CD8-positive, alpha-beta memory T cell (primary cell): ENCODE measurements around the gene CLK2. TPM values are rescaled to one million over a fixed set of nuclear protein-coding genes. Genes with fewer than 3 reads are reported as not detected.
"Not testable (repeated sequence)": the region's sequence is repeated elsewhere in the genome, so short reads cannot be mapped to it uniquely, and the experiment has no call there.

Experiments
- CTCF ChIA-PET: fragments of 350-600 bp; sonication (Branson Sonifier 250); formaldehyde crosslinking; loops from one replicate; lab custom pipeline; 2021; ENCODE audit warnings: antibody characterized with exemption; lab: Charles Lee
- POLR2A ChIA-PET: fragments of 350-600 bp; sonication (Branson Sonifier 250); formaldehyde crosslinking; loops from one replicate; lab custom pipeline; 2021; ENCODE audit warnings: antibody characterized with exemption; lab: Charles Lee
- DNase-seq, 5 donors: peaks; one replicate each; pipeline versions ENCODE4 v3.0.0 to v3.0.0-alpha.2; 2020 to 2022; ENCODE audit warnings: mixed read lengths in 1 of 5
- H3K27ac ChIP-seq: one replicate; pipeline ENCODE4 v1.7.0; 2013; ENCODE audit warnings: low read depth, mild to moderate bottlenecking, low read length, moderate library complexity
- H3K27me3 ChIP-seq: 2 replicates; pipeline ENCODE4 v1.7.0; 2013; ENCODE audit warnings: low read length, mild to moderate bottlenecking; ENCODE audit not compliant: insufficient read depth, poor library complexity, severe bottlenecking
- H3K36me3 ChIP-seq: 2 replicates; pipeline ENCODE4 v1.7.0; 2013; ENCODE audit warnings: mild to moderate bottlenecking, low read length, moderate library complexity; ENCODE audit not compliant: insufficient read depth
- H3K4me1 ChIP-seq: 2 replicates; pipeline ENCODE4 v1.7.0; 2013; ENCODE audit warnings: mild to moderate bottlenecking, low read length, moderate library complexity; ENCODE audit not compliant: insufficient read depth
- H3K4me3 ChIP-seq: 2 replicates; pipeline ENCODE4 v1.7.0; 2013; ENCODE audit warnings: mild to moderate bottlenecking, low read length
- H3K9me3 ChIP-seq: 2 replicates; pipeline ENCODE4 v1.7.0; 2013; ENCODE audit warnings: mild to moderate bottlenecking, low read length
- H3K27ac Mint-ChIP-seq, 8 donors: one replicate each; pipeline ENCODE4 v1.8.0; 2020 to 2021; ENCODE audit warnings: mixed read lengths in 8 of 8, mild to moderate bottlenecking in 6 of 8, inconsistent platforms in 3 of 8, moderate library complexity in 3 of 8
- H3K27me3 Mint-ChIP-seq, 2 donors: one replicate each; pipeline ENCODE4 v1.8.0; 2020 to 2021; ENCODE audit warnings: mixed read lengths in 2 of 2, mild to moderate bottlenecking in 1 of 2, moderate library complexity in 1 of 2
- H3K36me3 Mint-ChIP-seq, 3 donors: one replicate each; pipeline ENCODE4 v1.8.0; 2020 to 2021; ENCODE audit warnings: mixed read lengths in 3 of 3, inconsistent platforms in 1 of 3, mild to moderate bottlenecking in 1 of 3
- H3K4me1 Mint-ChIP-seq, 3 donors: one replicate each; pipeline ENCODE4 v1.8.0; 2020 to 2021; ENCODE audit warnings: mixed read lengths in 3 of 3, inconsistent platforms in 1 of 3, mild to moderate bottlenecking in 1 of 3
- H3K4me3 Mint-ChIP-seq, 7 donors: one replicate each; pipeline ENCODE4 v1.8.0; 2020 to 2021; ENCODE audit warnings: mixed read lengths in 7 of 7, mild to moderate bottlenecking in 6 of 7, moderate library complexity in 4 of 7, inconsistent platforms in 2 of 7
- H3K9me3 Mint-ChIP-seq, 5 donors: one replicate each; pipeline ENCODE4 v1.8.0; 2020 to 2022; ENCODE audit warnings: mixed read lengths in 5 of 5, mild to moderate bottlenecking in 3 of 5, moderate library complexity in 2 of 5, inconsistent platforms in 1 of 5
- polyA plus RNA-seq: library from polyadenylated mRNA; unstranded; fragments of 300-500 nt; fragmentation: Illumina TruSeq; gene quantifications from one replicate; pipeline ENCODE4 v1.2.3, GENCODE V29; 2021
- total RNA-seq, 2 experiments: library from RNA; stranded (reverse); gene quantifications; one replicate each; pipeline ENCODE4 v1.2.3, GENCODE V29; 2021

The CLK2 gene
- total and polyA plus RNA-seq, 3 experiments from 2014 or later, result 20.2 to 79.8 (median 78.3) TPM

GRCh38 chr1:155235375-155235774 is 37.9 kb downstream of the CLK2 start:
- Mint-ChIP-seq H3K4me1 (peaks cover 13 to 16% (median 16%) of the 10 kb centered on the region in 3 donors), H3K4me3 (peak overlapping the region in 2 of 7 donors; percentile 32), H3K27ac (peak overlapping the region in 5 of 8 donors; percentile 31 to 83 (median 58)), H3K36me3 (peaks cover 5 to 39% (median 5%) of the 10 kb centered on the region in 3 donors)
- H3K4me3 ChIP-seq, H3K36me3 ChIP-seq, H3K27me3 Mint-ChIP-seq, DNase-seq, H3K4me1 ChIP-seq, CTCF ChIA-PET, H3K27me3 ChIP-seq, H3K9me3 ChIP-seq, POLR2A ChIA-PET, H3K9me3 Mint-ChIP-seq, H3K27ac ChIP-seq: not testable (repeated sequence)

- H3K27ac ChIP-seq, H3K9me3 Mint-ChIP-seq, H3K27me3 Mint-ChIP-seq, POLR2A ChIA-PET, H3K27ac Mint-ChIP-seq, H3K27me3 ChIP-seq, H3K4me1 Mint-ChIP-seq, H3K36me3 ChIP-seq, H3K4me3 Mint-ChIP-seq, DNase-seq, H3K4me3 ChIP-seq, H3K4me1 ChIP-seq, CTCF ChIA-PET, H3K9me3 ChIP-seq: not testable (repeated sequence)
- H3K36me3 Mint-ChIP-seq, result peaks cover 5 to 29% (median 5%) of the 10 kb centered on the region in 3 donors
These were observed 39.8 kb downstream of the CLK2 start for GRCh38 chr1:155233502-155233901.

- Mint-ChIP-seq H3K27ac (peak overlapping the region in 4 of 8 donors; percentile 29 to 89 (median 70)), H3K36me3 (peaks cover 5 to 20% (median 5%) of the 10 kb centered on the region in 3 donors), H3K4me1 (peaks cover 14 to 17% (median 15%) of the 10 kb centered on the region in 3 donors)
- H3K36me3 ChIP-seq, H3K4me3 ChIP-seq, H3K4me1 ChIP-seq, H3K9me3 Mint-ChIP-seq, CTCF ChIA-PET, H3K4me3 Mint-ChIP-seq, H3K27me3 ChIP-seq, DNase-seq, H3K27me3 Mint-ChIP-seq, H3K27ac ChIP-seq, POLR2A ChIA-PET, H3K9me3 ChIP-seq: not testable (repeated sequence)
These were observed 41.0 kb downstream of the CLK2 start for GRCh38 chr1:155232001-155232978.

GRCh38 chr1:155231302-155231701 is 42.0 kb downstream of the CLK2 start:
- Mint-ChIP-seq H3K27ac (peak overlapping the region; percentile 17 to 83 (median 34)), H3K4me1 (peaks cover 24 to 27% (median 25%) of the 10 kb centered on the region in 3 donors), H3K36me3 (peaks cover 0 to 12% (median 5%) of the 10 kb centered on the region in 3 donors)
- CTCF ChIA-PET, H3K36me3 ChIP-seq, POLR2A ChIA-PET, DNase-seq, H3K9me3 ChIP-seq, H3K4me3 Mint-ChIP-seq, H3K27ac ChIP-seq, H3K9me3 Mint-ChIP-seq, H3K27me3 ChIP-seq, H3K4me3 ChIP-seq, H3K27me3 Mint-ChIP-seq: not testable (repeated sequence)
- H3K4me1 ChIP-seq, result peaks cover 12% of the 10 kb centered on the region

GRCh38 chr1:155228096-155228427 is 45.2 kb downstream of the CLK2 start:
- H3K4me1 ChIP-seq, result peaks cover 17% of the 10 kb centered on the region
- ChIA-PET POLR2A (interaction anchor here (0.9 to 2.5 kb wide), 3 partner anchors 13 to 33 kb away, joined by 3 to 9 read pairs (median 3); partner anchors contain the start of gene THBS3), CTCF (interaction anchor here (1.3 to 5.1 kb wide), 6 partner anchors 16 to 143 kb away, joined by 3 to 32 read pairs (median 10); partner anchors contain the start of gene THBS3)
- Mint-ChIP-seq H3K27ac (peak overlapping the region; percentile 82 to 96 (median 94)), H3K36me3 (peaks cover 0 to 2% (median 0%) of the 10 kb centered on the region in 3 donors), H3K27me3 (peaks cover 0 to 2% of the 10 kb centered on the region in 2 donors), H3K9me3 (no peaks in the 10 kb centered on the region), H3K4me1 (peaks cover 23 to 24% (median 24%) of the 10 kb centered on the region in 3 donors), H3K4me3 (peak overlapping the region; percentile 70 to 96 (median 87))
- H3K36me3 ChIP-seq, result no peaks in the 10 kb centered on the region
- H3K27me3 ChIP-seq, result no peaks in the 10 kb centered on the region
- no peak for DNase-seq
- no peaks in the 10 kb centered on the region for H3K9me3 ChIP-seq
- H3K4me3 ChIP-seq, result peak overlapping the region; percentile 93
- peak overlapping the region; percentile 89 for H3K27ac ChIP-seq

GRCh38 chr1:155227261-155228095 is 45.8 kb downstream of the CLK2 start:
- Histone ChIP-seq H3K36me3 (no peaks in the 10 kb centered on the region), H3K9me3 (no peaks in the 10 kb centered on the region), H3K27me3 (no peaks in the 10 kb centered on the region), H3K4me3 (peak overlapping the region; percentile 93), H3K27ac (peak overlapping the region; percentile 89), H3K4me1 (peaks cover 17% of the 10 kb centered on the region)
- Mint-ChIP-seq H3K36me3 (peaks cover 0 to 2% (median 0%) of the 10 kb centered on the region in 3 donors), H3K4me3 (peak overlapping the region; percentile 70 to 96 (median 87)), H3K9me3 (no peaks in the 10 kb centered on the region), H3K4me1 (peaks cover 23 to 24% (median 24%) of the 10 kb centered on the region in 3 donors), H3K27ac (peak overlapping the region; percentile 82 to 96 (median 94)), H3K27me3 (peaks cover 0 to 2% of the 10 kb centered on the region in 2 donors)
- ChIA-PET POLR2A (interaction anchor here (0.6 to 2.5 kb wide), 6 partner anchors 14 to 393 kb away, joined by 3 to 9 read pairs (median 3); partner anchors contain the start of genes MTX1 and THBS3), CTCF (interaction anchor here (0.8 to 5.3 kb wide), 18 partner anchors 9 to 143 kb away, joined by 3 to 67 read pairs (median 4); partner anchors contain the start of genes KRTCAP2, MTX1 and THBS3)
- DNase-seq, result peak; percentile 97 to 99 (median 98)

- H3K36me3 ChIP-seq, result no peaks in the 10 kb centered on the region
- ChIA-PET POLR2A (interaction anchor here (1.1 to 2.5 kb wide), 2 partner anchors 15 to 20 kb away, joined by 8 to 9 read pairs; a partner anchor contains a TSS), CTCF (interaction anchor here (0.8 to 5.3 kb wide), 17 partner anchors 9 to 138 kb away, joined by 3 to 67 read pairs (median 4); partner anchors contain the start of genes KRTCAP2, MTX1 and THBS3)
- peaks cover 0 to 2% of the 10 kb centered on the region in 2 donors for H3K27me3 Mint-ChIP-seq
- peak in 2 of 5 donors; percentile 15 to 53 for DNase-seq
- peak overlapping the region; percentile 89 for H3K27ac ChIP-seq
- peak overlapping the region; percentile 70 to 96 (median 87) for H3K4me3 Mint-ChIP-seq
- H3K4me1 ChIP-seq, result peaks cover 17% of the 10 kb centered on the region
- no peaks in the 10 kb centered on the region for H3K9me3 ChIP-seq
- peaks cover 0 to 2% (median 0%) of the 10 kb centered on the region in 3 donors for H3K36me3 Mint-ChIP-seq
- H3K9me3 Mint-ChIP-seq, result no peaks in the 10 kb centered on the region
- H3K4me1 Mint-ChIP-seq, result peaks cover 23 to 24% (median 24%) of the 10 kb centered on the region in 3 donors
- peak overlapping the region; percentile 82 to 96 (median 94) for H3K27ac Mint-ChIP-seq
- peak overlapping the region; percentile 93 for H3K4me3 ChIP-seq
- no peaks in the 10 kb centered on the region for H3K27me3 ChIP-seq
These were observed 46.4 kb downstream of the CLK2 start for GRCh38 chr1:155226910-155227260.
